GM21367 (cell line): ENCODE results near the gene ITPR2.
"Not testable (repeated sequence)": the region's sequence is repeated elsewhere in the genome, so short reads cannot be mapped to it uniquely, and the experiment has no call there.

ENCODE experiments used
- ATAC-seq: cut with Tn5 transposase; IDR thresholded peaks from one replicate; pipeline ENCODE4 v1.9.1; 2021; ENCODE audit not compliant: unreplicated experiment

The ITPR2 gene

DNA sequence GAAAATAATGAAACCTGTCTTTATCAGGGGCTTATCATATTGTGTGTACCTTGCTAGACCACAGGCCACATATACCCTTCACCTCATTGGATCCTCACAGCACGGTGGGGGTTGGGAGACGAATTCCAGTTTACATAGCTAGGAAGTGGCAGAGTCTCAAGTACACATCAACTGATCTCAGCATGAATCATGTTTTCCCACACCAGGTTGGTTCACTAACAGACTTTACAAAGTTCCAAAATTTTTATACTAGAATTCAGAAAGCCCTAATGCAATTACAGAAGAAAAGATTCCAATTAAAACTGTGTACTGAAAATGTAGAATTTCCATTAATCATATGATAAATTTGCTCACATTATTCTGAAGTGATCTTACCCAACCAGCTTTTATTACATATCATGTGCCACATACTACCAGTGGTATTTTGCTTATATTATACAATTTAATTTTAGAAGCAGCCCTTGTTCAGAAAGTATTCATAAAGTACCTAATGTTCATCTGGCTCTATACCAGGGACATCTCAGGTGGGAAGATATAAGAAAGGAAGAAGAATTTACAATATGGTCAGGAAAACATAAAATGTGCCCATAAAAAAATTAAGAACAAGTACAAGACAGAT is 196.2 kb downstream of the ITPR2 start:
- ATAC-seq, result no peak

DNA sequence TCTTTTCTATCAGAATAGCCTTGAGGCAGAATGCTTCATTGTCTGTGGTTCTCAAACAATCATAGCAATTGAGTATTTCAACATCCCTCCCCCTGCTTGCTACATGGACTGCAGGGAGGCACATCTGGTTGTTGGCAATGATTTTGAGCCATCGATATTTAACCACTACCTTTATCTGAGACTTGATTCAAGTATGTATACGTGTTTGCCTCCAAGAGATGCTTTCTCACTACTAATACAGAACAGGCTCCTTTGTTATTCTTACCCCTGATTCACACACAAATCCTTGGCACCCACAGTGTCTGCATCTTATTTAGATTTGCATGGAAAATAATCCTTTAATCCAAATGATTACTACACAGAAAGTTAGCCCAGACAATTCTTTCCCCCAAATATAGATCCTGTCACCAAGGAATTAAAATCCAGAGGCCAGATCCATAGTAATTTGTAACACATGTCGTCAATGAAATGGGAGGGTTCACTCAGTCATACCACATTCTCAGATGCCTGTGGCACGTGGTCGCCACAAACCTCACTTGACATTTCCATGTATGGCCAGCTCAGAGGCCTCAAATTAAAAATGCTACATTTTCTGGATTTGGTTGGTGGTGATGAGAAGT is 199.3 kb downstream of the ITPR2 start:
- no peak for ATAC-seq

DNA sequence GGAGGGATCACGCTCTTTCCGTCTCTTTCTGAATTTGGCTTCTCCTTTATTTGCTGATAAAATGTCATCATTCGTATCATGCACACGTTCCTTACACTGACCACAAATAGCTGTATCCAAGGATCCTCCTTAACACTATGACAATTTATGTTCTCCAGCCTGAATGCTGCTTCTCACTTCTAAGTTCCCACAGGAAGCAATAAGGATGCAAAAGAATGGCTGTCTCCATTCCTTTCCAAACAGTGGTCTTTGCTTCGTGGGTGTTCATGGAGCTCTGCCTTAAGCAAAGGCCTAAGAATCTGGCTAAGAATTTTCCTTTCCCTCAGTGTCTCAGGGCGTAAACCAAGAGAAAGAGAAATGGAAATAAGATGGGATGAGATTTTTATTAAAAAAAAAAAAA is 200.2 kb downstream of the ITPR2 start:
- no peak for ATAC-seq

DNA sequence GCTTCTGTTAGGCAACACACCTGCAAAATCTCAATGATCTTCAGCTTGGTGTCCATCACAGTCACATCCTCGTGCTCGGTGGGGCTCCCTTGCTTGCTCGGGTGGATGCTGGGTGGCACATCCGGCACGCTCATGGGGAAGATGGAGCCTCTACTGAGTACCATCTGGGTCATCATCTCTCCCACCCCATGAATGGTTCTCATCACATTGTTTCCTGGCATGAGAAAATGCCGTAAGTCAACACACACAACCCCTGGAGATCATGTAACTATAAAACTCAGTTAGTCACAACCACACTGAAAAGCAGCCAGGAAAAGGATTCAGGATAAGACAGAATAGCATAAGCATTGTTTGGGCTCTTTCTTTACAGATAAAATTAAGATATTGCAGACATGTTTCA is 201.1 kb downstream of the ITPR2 start:
- no peak for ATAC-seq

DNA sequence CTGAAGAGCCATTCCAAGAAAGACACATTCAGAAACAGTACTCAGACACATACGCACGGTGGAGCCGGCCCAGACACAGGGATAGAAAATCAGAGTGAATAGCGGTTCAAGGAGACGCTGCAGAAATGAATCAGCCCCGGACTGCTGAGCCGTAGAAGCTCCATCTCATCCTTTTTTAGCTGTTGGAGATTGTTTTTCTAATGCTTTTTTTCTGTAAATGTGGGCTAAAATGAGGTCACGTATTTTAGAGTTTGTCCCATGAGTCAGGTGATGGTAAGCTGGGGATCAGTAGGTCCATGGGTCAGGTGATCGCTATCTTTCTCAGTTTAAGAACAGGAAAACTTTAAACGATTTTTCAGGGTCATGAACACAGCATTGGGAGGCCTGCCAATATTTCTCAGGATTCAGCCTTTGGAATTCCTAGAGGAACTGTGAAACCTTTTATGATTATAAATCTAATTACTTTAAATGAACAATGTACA is 202.4 kb downstream of the ITPR2 start:
- no peak for ATAC-seq

DNA sequence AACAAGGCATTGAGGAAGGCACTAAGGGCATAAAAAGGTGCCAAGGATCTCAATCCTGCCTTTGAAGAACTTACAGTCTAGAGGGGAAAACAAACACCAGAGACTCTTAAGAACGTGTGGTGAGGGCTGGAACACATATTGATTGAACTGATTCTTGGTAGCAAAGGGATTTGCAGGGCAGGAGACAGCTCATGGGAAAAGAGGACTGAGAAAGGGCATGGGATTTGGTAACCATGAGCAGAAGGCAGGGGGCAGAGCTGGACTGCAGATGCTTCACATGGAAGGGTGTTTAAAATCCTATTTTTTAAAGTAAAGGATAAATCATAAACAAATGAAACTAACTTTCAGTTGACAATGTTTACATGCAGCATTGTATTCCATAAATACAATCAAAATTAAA is 203.1 kb downstream of the ITPR2 start:
- no peak for ATAC-seq

DNA sequence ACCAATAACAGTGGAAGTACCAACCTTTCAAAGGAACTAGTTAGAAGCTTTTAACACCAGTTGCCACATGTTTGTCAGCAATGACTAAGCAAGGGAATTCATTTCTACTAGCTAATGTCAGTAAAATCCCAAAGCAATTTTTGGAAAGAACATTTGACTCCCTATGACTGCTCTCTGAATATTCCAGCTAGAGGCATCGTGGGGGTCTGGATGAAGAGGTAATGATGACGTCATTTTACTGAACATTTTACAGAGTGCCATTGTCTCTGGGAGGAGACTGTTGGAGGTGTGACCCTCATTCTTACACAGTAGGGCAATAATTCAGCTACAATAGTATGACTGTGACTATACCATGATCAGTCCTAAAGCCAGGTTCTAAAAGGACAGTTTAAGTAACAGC is 204.8 kb downstream of the ITPR2 start:
- ATAC-seq, result no peak

DNA sequence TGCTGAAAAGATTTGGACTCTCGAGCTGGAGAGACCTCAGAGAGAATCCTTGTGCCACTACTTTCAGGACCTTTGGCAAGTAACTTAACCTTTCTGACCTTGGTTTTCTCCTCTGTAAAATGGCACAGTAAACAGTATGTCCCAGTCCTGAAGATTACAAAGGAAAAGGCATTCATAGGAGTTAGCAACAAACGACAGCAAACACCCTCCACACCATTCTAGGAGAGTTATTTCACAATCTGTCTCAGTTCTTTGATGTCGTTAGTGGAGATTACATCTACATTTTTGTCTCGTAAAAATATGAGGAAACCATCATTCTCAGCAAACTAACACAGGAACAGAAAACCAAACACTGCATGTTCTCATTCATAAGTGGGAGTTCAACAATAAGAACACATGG is 205.7 kb downstream of the ITPR2 start:
- no peak for ATAC-seq

DNA sequence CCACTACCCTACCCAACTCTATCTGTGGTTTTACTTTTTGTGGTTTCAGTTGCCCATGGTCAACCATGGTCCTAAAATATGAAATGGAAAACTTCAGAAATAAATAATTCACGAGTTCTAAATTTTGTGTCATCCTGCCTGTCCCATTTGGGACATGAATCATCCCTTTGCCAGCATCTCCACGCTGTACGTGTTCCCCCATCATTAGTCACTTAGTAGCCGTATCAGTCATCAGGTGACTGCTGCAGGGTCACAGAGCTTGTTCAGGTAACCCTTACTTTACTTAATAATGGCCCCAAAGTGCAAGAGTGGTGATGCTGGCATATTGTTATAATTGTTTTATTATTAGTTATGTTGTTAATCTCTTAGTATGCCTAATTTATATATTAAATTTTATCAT is 209.9 kb downstream of the ITPR2 start:
- ATAC-seq, result no peak

DNA sequence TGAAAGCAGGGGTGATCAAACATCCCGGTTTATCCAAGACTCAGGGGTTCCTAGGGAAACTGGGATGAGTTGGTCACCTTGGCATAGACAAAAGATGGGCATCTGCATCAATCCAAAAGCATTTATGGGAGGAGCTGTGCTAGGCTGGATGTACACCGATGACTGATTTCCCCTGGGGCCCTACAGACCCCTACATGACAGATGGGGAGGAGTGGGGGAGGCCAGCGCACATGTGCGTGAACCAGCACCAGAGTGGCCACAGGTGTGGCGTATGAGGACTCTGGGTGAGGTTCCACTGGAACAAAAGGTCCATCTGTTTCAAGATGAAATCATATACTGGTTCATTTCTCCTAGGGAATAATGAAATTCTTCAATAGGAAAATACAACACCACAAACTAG is 210.4 kb downstream of the ITPR2 start:
- ATAC-seq, result no peak

DNA sequence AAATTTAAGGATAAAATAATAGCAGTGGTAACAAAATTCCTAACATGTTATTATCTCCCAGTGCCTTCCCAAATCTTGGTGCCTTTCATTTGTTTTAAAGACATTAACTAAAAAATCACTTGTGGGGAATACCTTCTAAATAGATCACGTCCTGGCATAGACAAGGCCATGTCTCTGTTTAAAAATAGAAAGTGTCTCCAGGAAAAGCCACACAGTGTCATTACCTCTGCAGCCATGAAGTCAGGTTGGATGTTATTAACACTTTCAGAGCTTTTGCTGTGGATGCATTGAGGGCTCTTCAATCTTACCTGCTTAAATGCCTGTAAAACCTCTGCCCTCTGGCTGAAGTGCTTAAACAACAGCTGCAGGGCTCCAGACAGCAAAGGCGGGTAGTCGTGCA is 211.1 kb downstream of the ITPR2 start:
- ATAC-seq, result no peak

DNA sequence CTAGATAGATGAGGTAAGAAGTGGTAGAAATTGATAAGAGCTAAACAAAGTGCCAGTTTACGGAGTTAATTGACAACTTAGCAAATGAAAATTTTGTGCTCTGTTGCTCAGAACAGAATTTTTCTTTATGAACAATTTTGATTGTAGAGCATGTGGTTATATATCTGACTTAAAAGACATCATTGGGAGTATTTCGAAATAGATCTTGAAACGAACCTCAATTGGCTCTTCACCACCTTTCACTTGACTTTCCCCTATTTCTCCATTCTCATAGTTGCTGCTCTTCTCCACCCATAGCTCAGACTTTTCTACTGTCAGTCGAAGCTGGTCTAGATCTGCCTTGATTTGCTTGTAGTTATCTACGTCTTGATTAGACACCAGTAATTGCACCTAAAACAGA is 212.1 kb downstream of the ITPR2 start:
- no peak for ATAC-seq

DNA sequence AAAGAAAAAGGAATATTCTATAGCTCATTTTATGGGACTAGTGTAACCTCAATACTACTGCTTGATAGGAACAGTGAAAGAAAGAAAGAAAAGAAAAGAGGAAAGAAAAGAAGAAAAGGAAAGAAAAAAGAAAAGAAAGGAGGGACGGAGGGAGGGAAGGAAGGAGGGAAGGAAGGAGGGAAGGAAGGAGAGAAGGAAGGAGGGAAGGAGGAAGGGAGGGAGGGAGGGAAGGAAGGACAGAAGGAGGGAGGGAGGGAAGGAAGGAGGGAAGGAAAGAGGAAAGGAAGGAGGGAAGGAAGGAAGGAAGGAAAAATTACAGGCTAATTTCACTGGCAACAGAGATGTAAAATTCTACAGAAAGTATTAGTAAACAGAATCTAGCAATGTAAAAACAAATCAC is 215.5 kb downstream of the ITPR2 start:
- ATAC-seq, result no peak

DNA sequence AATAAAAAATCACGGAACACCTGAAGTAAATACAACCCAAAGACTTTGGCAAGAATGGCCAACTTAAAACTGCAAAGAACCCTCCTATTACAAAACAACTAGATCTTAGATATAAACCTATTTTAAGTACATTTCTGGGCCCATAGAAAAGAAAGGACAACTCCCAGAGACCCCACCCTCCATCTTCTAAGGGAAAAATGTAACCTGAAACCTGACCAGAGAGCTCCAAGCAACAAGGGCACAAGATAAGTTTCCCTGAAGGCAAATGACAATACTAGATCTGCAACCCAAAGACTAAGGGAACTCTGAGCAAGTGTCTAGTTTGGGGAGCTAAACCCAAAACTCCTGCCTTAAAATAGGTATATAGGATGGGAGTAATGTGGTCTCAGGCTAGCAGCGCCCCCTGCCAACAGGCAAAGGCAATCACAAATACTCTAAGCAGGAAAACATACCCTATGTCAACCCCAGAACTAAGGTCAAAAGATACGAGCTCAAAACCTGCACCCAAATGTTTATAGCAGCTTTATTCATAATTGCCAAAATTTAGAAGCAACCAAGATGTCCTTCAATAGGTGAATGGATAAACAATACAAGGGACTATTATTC is 218.9 kb downstream of the ITPR2 start:
- ATAC-seq, result no peak

DNA sequence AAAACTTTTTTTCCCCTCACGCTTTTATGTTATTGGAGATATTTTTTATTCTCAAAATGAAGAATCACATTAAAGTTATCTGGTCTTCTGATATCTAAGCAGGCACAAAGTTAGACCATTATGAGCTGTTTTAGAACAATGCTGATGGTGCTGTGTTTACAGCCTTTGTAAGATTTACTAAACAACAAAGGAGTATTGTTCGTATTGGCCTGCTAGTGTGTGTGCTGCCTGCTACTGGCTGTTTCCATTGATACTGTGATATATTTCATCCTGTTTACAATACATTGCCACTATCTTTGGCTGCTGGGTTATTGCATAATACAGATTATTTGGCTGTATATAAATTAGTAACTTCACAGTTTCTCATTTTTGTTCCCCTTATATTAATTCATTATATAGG is 220.8 kb downstream of the ITPR2 start:
- no peak for ATAC-seq

DNA sequence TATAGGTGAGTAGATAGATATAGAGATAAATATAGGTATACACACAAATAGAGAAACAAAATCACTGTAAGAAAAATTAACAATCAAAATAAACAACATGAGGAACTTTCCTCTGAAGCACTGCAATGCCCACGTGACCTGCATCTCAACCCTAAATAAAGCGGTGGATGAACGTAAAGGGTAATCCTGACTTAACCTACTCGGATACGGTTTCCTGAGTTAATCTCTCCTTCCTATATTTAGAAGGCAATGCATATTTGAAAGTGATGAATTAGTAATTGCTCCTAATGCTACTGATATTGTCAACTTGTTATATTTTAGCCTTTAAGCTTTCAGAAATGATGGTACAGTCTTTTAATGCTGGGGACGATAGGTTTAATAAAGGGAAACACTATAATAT is 221.4 kb downstream of the ITPR2 start:
- no peak for ATAC-seq

DNA sequence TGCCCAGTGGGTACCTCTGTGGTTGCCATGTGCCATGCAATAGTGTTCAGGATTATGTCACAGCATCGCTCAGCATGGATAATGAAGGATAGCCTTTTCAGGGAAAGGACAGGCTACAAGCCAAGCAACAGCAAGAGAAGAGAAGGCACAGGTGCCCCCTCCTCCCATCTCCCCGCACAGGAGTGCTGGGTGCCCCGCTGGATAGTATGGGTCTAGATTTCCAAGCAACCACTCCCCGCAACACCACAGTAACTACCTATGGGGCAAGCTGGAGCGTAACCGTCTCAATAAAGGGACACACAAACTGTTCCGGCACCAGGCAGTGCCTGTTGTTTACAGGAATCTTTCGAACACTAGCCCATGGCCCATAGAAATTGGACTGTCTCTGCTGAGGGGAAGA is 222.2 kb downstream of the ITPR2 start:
- ATAC-seq, result no peak

DNA sequence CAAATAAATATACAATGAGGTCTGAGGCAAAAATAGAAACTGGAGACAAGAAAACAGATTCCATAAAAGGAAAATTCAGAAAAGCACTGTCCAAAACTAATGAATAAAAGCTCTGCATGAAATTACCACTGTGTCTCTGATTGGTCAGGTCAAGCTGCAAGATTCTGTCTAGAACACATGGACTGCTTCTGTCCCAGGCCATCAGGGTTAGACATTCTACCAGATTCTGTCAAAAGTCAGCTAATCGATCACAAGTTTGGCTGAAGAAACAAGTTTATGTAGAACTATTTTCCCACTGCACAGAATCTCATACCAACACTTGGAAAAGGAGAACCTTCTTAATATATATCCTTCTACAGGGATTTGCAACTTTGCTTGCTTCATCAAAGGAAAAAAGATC is 223.0 kb downstream of the ITPR2 start:
- no peak for ATAC-seq

DNA sequence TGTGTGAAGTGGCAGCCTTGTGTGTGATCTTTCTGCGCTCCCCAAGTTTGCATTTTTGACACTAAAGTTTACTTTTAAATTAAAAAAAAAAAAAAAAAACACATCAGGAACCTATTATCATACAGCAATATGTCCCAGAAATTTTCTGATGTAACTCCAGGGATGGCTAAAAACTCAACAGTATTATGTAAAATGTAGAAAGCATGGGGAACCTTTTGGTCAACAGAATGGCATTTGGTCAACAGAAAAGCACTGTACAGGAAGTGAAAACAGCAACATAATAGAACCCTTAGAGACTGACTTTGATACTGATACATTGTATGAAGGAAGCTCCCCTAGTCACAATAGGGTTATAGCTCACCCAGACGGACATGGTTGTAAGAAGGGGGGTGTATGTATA is 224.3 kb downstream of the ITPR2 start:
- ATAC-seq, result no peak

DNA sequence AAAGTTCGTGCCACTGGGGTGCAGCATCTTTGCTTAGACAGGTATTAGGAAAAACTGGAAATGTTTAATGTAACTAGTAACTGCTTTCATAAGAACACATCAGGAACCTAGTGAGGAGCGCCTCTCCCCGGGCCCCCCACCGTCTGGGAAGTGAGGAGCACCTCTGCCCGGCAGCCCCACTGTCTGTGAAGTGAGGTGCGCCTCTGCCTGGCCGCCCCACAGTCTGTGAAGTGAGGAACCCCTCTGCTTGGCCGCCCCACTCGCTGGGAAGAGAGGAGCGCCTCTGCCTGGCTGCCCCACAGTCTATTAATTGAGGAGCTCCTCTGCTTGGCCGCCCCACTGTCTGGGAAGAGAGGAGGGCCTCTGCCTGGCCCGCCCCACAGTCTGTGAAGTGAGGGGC is 224.7 kb downstream of the ITPR2 start:
- no peak for ATAC-seq

DNA sequence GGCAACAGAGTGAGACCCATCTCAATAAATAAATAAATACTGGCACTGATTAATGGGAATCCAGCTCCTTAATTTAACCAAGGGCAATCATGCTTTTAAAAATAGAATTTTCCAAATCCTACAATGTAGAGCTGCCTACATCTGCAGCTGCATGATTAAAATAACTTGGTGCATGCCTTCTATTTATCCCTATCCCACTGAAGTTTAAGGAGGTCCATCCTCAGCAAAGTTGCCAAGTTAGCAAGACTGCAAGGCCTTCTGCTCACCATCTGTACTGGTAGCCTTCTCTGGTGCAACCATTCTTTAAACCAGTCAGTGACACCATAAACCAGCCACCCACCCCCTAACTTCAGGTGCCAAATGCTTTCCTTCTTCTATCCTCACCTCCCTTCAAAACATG is 226.1 kb downstream of the ITPR2 start:
- no peak for ATAC-seq

DNA sequence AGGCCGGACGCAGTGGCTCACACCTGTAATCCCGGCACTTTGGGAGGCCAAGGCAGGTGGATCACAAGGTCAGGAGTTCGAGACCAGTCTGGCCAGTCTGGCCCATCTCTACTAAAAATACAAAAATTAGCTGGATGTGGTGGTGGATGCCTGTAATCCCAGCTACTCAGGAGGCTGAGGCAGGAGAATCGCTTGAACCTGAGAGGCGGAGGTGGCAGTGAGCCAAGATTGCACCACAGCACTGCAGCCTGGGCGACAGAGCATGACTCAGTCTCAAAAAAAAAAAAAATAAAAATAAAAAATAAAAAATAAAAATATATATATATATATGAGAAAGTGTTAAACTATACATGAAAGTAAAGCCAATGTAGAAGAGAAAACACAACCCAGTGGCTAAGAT is 228.2 kb downstream of the ITPR2 start:
- not testable (repeated sequence) for ATAC-seq
